Measurements from ENCODE around the gene TMEM44. TPM values are rescaled to one million over a fixed set of nuclear protein-coding genes. Genes with fewer than 3 reads are reported as not detected.

Gene TMEM44
- total RNA-seq, 1 donor from 2014 or later: 10.4 TPM

DNA sequence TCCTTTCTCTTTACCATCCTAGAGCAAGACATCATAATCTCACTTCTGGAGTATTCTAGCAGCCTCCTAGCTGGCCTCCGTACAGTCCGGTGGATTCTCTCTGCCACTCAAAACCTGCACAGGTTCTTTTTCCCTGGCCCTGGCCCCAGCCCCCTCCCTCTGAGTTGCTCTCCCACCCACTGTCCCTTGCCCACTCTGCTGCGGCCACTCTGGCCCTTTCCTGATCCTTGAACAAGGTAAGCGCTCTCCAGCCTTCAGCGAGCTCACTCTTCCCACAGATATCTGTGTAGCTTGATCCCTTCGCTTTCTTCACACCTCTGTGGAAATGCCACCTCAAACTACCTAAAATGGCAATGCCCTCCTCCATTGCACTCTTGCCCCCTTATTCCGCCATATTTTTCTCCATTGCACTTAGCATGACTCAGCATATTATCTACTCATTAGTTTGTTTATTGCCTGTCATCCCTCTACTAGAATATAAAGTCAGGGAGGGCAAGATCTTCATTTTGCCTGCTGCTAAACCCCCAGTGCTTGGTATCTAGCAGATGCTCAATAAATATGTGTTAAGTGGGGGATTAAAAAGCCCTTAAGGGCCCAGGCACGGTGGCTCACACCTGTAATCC lies 80.8 kb downstream of the TMEM44 start:
- no peak overlapping the region for H3K4me3 ChIP-seq
- no peaks in the 10 kb centered on the region for H3K36me3 Mint-ChIP-seq
- peaks cover 2% of the 10 kb centered on the region for H3K9me3 Mint-ChIP-seq
- H3K27ac Mint-ChIP-seq: no peak overlapping the region
- H3K27ac ChIP-seq: no peak overlapping the region
- no peaks in the 10 kb centered on the region for H3K36me3 ChIP-seq
- TF ChIP-seq, protein P1, sequence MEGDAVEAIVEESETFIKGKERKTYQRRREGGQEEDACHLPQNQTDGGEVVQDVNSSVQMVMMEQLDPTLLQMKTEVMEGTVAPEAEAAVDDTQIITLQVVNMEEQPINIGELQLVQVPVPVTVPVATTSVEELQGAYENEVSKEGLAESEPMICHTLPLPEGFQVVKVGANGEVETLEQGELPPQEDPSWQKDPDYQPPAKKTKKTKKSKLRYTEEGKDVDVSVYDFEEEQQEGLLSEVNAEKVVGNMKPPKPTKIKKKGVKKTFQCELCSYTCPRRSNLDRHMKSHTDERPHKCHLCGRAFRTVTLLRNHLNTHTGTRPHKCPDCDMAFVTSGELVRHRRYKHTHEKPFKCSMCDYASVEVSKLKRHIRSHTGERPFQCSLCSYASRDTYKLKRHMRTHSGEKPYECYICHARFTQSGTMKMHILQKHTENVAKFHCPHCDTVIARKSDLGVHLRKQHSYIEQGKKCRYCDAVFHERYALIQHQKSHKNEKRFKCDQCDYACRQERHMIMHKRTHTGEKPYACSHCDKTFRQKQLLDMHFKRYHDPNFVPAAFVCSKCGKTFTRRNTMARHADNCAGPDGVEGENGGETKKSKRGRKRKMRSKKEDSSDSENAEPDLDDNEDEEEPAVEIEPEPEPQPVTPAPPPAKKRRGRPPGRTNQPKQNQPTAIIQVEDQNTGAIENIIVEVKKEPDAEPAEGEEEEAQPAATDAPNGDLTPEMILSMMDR (IDR thresholded peaks at IDR 0.05): no peak
- TF ChIP-seq EZH2 (IDR thresholded peaks at IDR 0.05): no peak
- TF ChIP-seq EZH2phosphoT487 (IDR thresholded peaks at IDR 0.05): no peak
- DNase-seq (ENCODE audit: low spot score): no peak
- H2AFZ ChIP-seq (replicated peaks): no peak overlapping the region
- H3K27me3 ChIP-seq: no peaks in the 10 kb centered on the region
- H3K4me1 ChIP-seq: peaks cover 16% of the 10 kb centered on the region
- no peak overlapping the region for H3K9ac ChIP-seq
- H3K27me3 Mint-ChIP-seq (ENCODE audit: insufficient read depth, low read depth): no peaks in the 10 kb centered on the region
- H3K4me2 ChIP-seq: no peak overlapping the region
- H3K4me3 Mint-ChIP-seq: no peak overlapping the region
- H3F3A ChIP-seq (ENCODE audit: low read depth): no peaks in the 10 kb centered on the region
- H3K4me1 Mint-ChIP-seq: peaks cover 40% of the 10 kb centered on the region
- no peaks in the 10 kb centered on the region for H4K20me1 ChIP-seq (ENCODE audit: low read depth)
- no peaks in the 10 kb centered on the region for H3K79me2 ChIP-seq (ENCODE audit: low read depth)
- no peaks in the 10 kb centered on the region for H3K9me3 ChIP-seq (ENCODE audit: low read depth)

DNA sequence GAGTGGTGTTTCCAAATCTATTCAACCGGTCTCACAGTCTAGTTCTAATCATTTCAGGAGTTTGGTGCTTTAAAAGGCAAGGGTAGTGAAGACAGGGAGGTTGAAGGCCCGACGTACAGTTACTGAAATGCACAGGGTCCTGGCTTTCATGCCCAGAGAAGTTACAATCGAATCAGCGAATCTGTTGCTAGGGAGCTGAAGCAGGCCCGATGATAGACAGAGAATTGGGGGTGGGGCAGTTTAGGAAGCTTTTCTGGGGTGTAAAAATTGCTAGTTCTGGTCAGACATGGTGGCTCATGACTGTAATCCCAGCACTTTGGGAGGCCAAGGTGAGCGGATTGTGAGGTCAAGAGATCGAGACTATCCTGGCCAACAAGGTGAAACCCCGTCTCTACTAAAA lies 83.4 kb downstream of the TMEM44 start:
- Mint-ChIP-seq H3K4me1 (peaks cover 25% of the 10 kb centered on the region), H3K36me3 (peaks cover 2% of the 10 kb centered on the region), H3K27ac (no peak overlapping the region), H3K9me3 (peaks cover 12% of the 10 kb centered on the region), H3K4me3 (no peak overlapping the region), H3K27me3 (ENCODE audit: insufficient read depth, low read depth) (no peaks in the 10 kb centered on the region)
- Histone ChIP-seq H3K27ac (no peak overlapping the region), H2AFZ (replicated peaks) (no peak overlapping the region), H3K79me2 (ENCODE audit: low read depth) (no peaks in the 10 kb centered on the region), H3K9ac (no peak overlapping the region), H3K4me3 (no peak overlapping the region), H3K27me3 (no peaks in the 10 kb centered on the region), H3K36me3 (no peaks in the 10 kb centered on the region), H3F3A (ENCODE audit: low read depth) (no peaks in the 10 kb centered on the region), H4K20me1 (ENCODE audit: low read depth) (no peaks in the 10 kb centered on the region), H3K4me1 (peaks cover 6% of the 10 kb centered on the region), H3K4me2 (no peak overlapping the region), H3K9me3 (ENCODE audit: low read depth) (peaks cover 5% of the 10 kb centered on the region)
- no peak for DNase-seq (ENCODE audit: low spot score)
- no peak for TF ChIP-seq EZH2phosphoT487 (IDR thresholded peaks at IDR 0.05)
- TF ChIP-seq, protein P1 (IDR thresholded peaks at IDR 0.05): no peak
- TF ChIP-seq EZH2 (IDR thresholded peaks at IDR 0.05): no peak

DNA sequence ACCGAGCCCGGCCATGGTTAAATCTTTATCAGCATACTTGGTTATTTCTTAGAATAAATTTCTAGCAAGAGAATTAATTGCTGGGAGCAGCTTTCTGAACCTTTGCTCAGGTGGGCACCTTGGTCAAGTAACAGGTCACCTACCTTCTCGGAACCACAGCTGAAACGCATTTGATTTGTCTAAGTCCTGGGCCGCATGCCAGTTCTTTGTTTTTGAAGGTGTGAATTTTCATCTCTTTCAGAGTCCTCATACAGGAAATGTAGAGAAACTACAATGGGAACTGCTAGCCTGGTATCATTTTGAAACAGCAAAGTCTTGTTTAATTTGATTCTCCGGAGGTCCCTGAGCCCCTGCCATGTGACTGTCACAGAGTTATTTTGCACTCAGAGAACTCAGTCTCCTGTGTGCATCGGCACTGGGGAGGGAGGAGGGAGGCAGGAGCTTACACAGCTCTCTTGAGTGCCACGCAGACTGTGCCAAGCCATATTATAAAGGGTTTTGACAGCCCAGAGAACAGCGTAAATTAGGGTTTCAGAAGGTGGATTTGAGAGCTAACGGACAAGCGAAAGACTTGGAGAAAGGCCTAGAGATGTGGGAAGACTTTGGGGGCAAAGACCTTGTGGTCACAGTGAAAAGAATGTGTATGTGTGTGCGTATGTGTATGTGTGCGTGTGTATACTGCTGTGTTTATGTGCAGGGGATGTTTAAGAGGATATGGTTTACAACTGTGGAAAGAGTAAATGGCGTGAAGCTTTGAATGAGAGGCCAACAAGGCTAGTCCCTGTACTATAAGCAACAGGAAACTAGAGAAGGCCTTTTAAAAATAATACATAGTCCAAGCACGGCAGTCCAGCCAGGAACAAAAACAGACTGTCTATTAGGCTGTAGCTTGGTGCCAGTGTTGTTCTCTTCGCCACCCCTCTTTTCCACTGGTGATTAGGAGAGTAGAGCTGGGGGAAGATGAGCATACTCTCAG lies 84.6 kb downstream of the TMEM44 start:
- no peak overlapping the region for H3K27ac Mint-ChIP-seq
- peaks cover 12% of the 10 kb centered on the region for H3K9me3 Mint-ChIP-seq
- no peaks in the 10 kb centered on the region for H3K27me3 Mint-ChIP-seq (ENCODE audit: insufficient read depth, low read depth)

More for the DNA sequence above, 84.6 kb downstream of the TMEM44 start:
- H3K79me2 ChIP-seq (ENCODE audit: low read depth): no peaks in the 10 kb centered on the region
- Mint-ChIP-seq H3K4me1 (peaks cover 20% of the 10 kb centered on the region), H3K4me3 (no peak overlapping the region), H3K36me3 (peaks cover 2% of the 10 kb centered on the region)
- H3K9me3 ChIP-seq (ENCODE audit: low read depth): peaks cover 5% of the 10 kb centered on the region
- H3K27ac ChIP-seq: no peak overlapping the region
- no peak overlapping the region for H3K9ac ChIP-seq
- no peak overlapping the region for H3K4me3 ChIP-seq
- H3K4me1 ChIP-seq: peaks cover 6% of the 10 kb centered on the region
- H3K27me3 ChIP-seq: no peaks in the 10 kb centered on the region
- no peak overlapping the region for H2AFZ ChIP-seq (replicated peaks)
- no peak overlapping the region for H3K4me2 ChIP-seq
- H3F3A ChIP-seq (ENCODE audit: low read depth): no peaks in the 10 kb centered on the region
- no peaks in the 10 kb centered on the region for H4K20me1 ChIP-seq (ENCODE audit: low read depth)
- TF ChIP-seq, protein P1 (IDR thresholded peaks at IDR 0.05): no peak
- no peak for TF ChIP-seq EZH2phosphoT487 (IDR thresholded peaks at IDR 0.05)
- no peak for TF ChIP-seq EZH2 (IDR thresholded peaks at IDR 0.05)
- no peak for DNase-seq (ENCODE audit: low spot score)
- H3K36me3 ChIP-seq: no peaks in the 10 kb centered on the region
